ENCODE data around the gene CTSK. TPM values are rescaled to one million over a fixed set of nuclear protein-coding genes. Genes with fewer than 3 reads are reported as not detected.

CTSK gene
- total and polyA plus RNA-seq, 4 donors, result 2.2 to 3.8 (median 2.4) TPM

DNA sequence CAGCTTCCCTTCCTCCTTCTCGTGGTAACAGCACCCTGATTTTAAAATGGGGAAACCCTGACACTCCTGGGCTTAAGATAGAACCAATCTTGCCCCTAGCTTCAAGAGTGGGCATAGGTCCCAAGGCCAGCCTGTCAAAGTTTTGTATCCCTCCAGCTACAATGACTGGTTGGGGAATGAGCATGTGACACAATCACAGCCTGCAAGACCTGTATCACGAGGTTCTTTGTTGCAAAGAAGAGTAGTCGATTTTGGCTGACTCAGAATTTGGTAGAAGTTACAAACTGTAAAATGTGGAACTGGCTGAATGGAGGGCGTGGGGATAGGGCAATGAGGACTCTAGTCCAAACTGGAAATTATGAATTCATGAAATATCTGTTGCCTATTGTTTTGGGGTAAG, 18.7 kb downstream of the CTSK start:
- 77% methylated on average over 4 of the region's 4 CpGs for WGBS
- H3K9ac ChIP-seq (ENCODE audit: low read depth in 1 of 2, low read length in 2 of 2), result no peak overlapping the region
- H3K27me3 ChIP-seq (ENCODE audit: control insufficient read depth in 4 of 4, insufficient read depth in 4 of 4, low read length in 3 of 4), result no peaks in the 10 kb centered on the region
- H3K27ac ChIP-seq (ENCODE audit: low read depth in 1 of 2, low read length in 2 of 2), result no peak overlapping the region
- DNase-seq (ENCODE audit: low spot score), result no peak
- H3K36me3 ChIP-seq (ENCODE audit: control insufficient read depth in 4 of 4, insufficient read depth in 3 of 4, low read depth in 1 of 4, low read length in 3 of 4), result no peaks in the 10 kb centered on the region
- no peaks in the 10 kb centered on the region for H3K4me1 ChIP-seq (ENCODE audit: control insufficient read depth in 4 of 4, insufficient read depth in 4 of 4, low read length in 3 of 4)
- TF ChIP-seq EGR1 (IDR thresholded peaks at IDR 0.05; ENCODE audit: low read depth in 2 of 2), result no peak
- no peak for TF ChIP-seq YY1 (IDR thresholded peaks at IDR 0.05)
- no peak for TF ChIP-seq GABPA (IDR thresholded peaks at IDR 0.05 in 1 of 2, conservative IDR thresholded peaks at IDR 0.05 in 1 of 2)
- H3K4me3 ChIP-seq (ENCODE audit: low read depth in 1 of 3, low read length in 3 of 3), result no peak overlapping the region
- no peaks in the 10 kb centered on the region for H3K9me3 ChIP-seq (ENCODE audit: control insufficient read depth in 4 of 4, low read length in 3 of 4)

DNA sequence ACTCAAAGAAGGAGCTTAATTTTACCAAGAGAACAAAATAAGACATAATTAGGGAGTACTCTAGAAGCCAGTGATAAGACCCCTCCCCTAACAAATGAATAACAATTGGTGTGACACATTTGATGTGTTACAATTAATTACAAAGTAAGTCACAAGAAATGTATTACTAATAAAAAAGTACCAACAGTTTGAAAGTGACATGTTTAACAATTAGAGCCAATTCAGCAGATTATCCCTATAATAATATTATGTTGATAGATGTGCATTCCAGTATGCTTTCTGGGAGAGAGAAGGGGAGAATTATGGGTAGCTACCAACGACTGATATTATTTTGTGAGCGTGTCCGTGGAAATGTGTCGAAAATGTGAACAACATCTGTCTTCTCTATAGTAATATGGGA, 19.1 kb downstream of the CTSK start:
- 95% methylated on average over 4 of the region's 4 CpGs for WGBS
- no peaks in the 10 kb centered on the region for H3K36me3 ChIP-seq (ENCODE audit: control insufficient read depth in 4 of 4, insufficient read depth in 3 of 4, low read depth in 1 of 4, low read length in 3 of 4)
- no peaks in the 10 kb centered on the region for H3K27me3 ChIP-seq (ENCODE audit: control insufficient read depth in 4 of 4, insufficient read depth in 4 of 4, low read length in 3 of 4)
- TF ChIP-seq JUND (IDR thresholded peaks at IDR 0.05), result no peak
- TF ChIP-seq, protein P1, sequence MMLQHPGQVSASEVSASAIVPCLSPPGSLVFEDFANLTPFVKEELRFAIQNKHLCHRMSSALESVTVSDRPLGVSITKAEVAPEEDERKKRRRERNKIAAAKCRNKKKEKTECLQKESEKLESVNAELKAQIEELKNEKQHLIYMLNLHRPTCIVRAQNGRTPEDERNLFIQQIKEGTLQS (IDR thresholded peaks at IDR 0.05), result no peak
- no peak for TF ChIP-seq RXRA (IDR thresholded peaks at IDR 0.05)
- TF ChIP-seq, protein P2, sequence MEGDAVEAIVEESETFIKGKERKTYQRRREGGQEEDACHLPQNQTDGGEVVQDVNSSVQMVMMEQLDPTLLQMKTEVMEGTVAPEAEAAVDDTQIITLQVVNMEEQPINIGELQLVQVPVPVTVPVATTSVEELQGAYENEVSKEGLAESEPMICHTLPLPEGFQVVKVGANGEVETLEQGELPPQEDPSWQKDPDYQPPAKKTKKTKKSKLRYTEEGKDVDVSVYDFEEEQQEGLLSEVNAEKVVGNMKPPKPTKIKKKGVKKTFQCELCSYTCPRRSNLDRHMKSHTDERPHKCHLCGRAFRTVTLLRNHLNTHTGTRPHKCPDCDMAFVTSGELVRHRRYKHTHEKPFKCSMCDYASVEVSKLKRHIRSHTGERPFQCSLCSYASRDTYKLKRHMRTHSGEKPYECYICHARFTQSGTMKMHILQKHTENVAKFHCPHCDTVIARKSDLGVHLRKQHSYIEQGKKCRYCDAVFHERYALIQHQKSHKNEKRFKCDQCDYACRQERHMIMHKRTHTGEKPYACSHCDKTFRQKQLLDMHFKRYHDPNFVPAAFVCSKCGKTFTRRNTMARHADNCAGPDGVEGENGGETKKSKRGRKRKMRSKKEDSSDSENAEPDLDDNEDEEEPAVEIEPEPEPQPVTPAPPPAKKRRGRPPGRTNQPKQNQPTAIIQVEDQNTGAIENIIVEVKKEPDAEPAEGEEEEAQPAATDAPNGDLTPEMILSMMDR (IDR thresholded peaks at IDR 0.05; ENCODE audit: low read depth, low read length, missing input control), result no peak
- TF ChIP-seq, protein P3, sequence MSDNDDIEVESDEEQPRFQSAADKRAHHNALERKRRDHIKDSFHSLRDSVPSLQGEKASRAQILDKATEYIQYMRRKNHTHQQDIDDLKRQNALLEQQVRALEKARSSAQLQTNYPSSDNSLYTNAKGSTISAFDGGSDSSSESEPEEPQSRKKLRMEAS (IDR thresholded peaks at IDR 0.05), result no peak
- TF ChIP-seq SP1 (IDR thresholded peaks at IDR 0.05), result no peak
- TF ChIP-seq HNF4G (IDR thresholded peaks at IDR 0.05), result no peak
- TF ChIP-seq, protein P4, sequence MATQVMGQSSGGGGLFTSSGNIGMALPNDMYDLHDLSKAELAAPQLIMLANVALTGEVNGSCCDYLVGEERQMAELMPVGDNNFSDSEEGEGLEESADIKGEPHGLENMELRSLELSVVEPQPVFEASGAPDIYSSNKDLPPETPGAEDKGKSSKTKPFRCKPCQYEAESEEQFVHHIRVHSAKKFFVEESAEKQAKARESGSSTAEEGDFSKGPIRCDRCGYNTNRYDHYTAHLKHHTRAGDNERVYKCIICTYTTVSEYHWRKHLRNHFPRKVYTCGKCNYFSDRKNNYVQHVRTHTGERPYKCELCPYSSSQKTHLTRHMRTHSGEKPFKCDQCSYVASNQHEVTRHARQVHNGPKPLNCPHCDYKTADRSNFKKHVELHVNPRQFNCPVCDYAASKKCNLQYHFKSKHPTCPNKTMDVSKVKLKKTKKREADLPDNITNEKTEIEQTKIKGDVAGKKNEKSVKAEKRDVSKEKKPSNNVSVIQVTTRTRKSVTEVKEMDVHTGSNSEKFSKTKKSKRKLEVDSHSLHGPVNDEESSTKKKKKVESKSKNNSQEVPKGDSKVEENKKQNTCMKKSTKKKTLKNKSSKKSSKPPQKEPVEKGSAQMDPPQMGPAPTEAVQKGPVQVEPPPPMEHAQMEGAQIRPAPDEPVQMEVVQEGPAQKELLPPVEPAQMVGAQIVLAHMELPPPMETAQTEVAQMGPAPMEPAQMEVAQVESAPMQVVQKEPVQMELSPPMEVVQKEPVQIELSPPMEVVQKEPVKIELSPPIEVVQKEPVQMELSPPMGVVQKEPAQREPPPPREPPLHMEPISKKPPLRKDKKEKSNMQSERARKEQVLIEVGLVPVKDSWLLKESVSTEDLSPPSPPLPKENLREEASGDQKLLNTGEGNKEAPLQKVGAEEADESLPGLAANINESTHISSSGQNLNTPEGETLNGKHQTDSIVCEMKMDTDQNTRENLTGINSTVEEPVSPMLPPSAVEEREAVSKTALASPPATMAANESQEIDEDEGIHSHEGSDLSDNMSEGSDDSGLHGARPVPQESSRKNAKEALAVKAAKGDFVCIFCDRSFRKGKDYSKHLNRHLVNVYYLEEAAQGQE (IDR thresholded peaks at IDR 0.05), result no peak
- no peak for TF ChIP-seq RAD21 (IDR thresholded peaks at IDR 0.05)
- no peak for TF ChIP-seq NR2F2 (IDR thresholded peaks at IDR 0.05)
- no peak for TF ChIP-seq TAF1 (conservative IDR thresholded peaks at IDR 0.05)
- H3K9me3 ChIP-seq (ENCODE audit: control insufficient read depth in 4 of 4, low read length in 3 of 4), result no peaks in the 10 kb centered on the region
- no peak overlapping the region for H3K27ac ChIP-seq (ENCODE audit: low read depth in 1 of 2, low read length in 2 of 2)
- H3K4me1 ChIP-seq (ENCODE audit: control insufficient read depth in 4 of 4, insufficient read depth in 4 of 4, low read length in 3 of 4), result no peaks in the 10 kb centered on the region
- no peak for DNase-seq (ENCODE audit: low spot score)
- no peak overlapping the region for H3K9ac ChIP-seq (ENCODE audit: low read depth in 1 of 2, low read length in 2 of 2)
- H3K4me3 ChIP-seq (ENCODE audit: low read depth in 1 of 3, low read length in 3 of 3), result no peak overlapping the region

DNA sequence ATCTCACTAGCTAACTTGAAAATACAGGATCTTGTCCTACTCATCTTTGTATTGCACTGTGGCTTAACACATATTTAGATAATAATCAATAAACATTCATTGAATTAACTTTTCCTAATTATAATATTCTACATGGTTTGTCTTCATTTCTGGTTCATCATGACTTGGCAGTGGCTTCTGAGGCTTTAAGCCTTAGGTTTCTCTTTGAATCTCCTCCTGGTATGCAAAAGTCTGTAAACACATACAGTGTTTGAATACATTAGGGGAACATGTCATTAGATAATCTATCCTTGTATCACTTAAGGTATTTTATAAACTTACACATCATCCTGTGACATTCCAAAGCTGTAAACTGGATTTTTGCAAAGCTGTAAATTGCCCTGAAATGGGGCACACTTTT, 20.6 kb downstream of the CTSK start:
- no peaks in the 10 kb centered on the region for H3K4me1 ChIP-seq (ENCODE audit: control insufficient read depth in 4 of 4, insufficient read depth in 4 of 4, low read length in 3 of 4)
- no peak for DNase-seq (ENCODE audit: low spot score)
- H3K36me3 ChIP-seq (ENCODE audit: control insufficient read depth in 4 of 4, insufficient read depth in 3 of 4, low read depth in 1 of 4, low read length in 3 of 4), result no peaks in the 10 kb centered on the region
- no peak overlapping the region for H3K4me3 ChIP-seq (ENCODE audit: low read depth in 1 of 3, low read length in 3 of 3)
- TF ChIP-seq, protein P1 (IDR thresholded peaks at IDR 0.05), result no peak
- TF ChIP-seq GABPA (IDR thresholded peaks at IDR 0.05 in 1 of 2, conservative IDR thresholded peaks at IDR 0.05 in 1 of 2), result no peak
- no peak for TF ChIP-seq RAD21 (IDR thresholded peaks at IDR 0.05)
- no peak for TF ChIP-seq HNF4A (conservative IDR thresholded peaks at IDR 0.05)
- no peak for TF ChIP-seq YY1 (IDR thresholded peaks at IDR 0.05)
- TF ChIP-seq FOXA1 (IDR thresholded peaks at IDR 0.05), result no peak
- TF ChIP-seq, protein P4 (IDR thresholded peaks at IDR 0.05), result no peak
- no peak for TF ChIP-seq SP1 (IDR thresholded peaks at IDR 0.05)
- TF ChIP-seq EGR1 (IDR thresholded peaks at IDR 0.05; ENCODE audit: low read depth in 2 of 2), result no peak
- no peak for TF ChIP-seq TAF1 (conservative IDR thresholded peaks at IDR 0.05)
- TF ChIP-seq HNF4G (IDR thresholded peaks at IDR 0.05), result no peak
- TF ChIP-seq FOXA2 (IDR thresholded peaks at IDR 0.05), result no peak
- no peak for TF ChIP-seq RXRA (IDR thresholded peaks at IDR 0.05)
- H3K9me3 ChIP-seq (ENCODE audit: control insufficient read depth in 4 of 4, low read length in 3 of 4), result no peaks in the 10 kb centered on the region
- H3K27ac ChIP-seq (ENCODE audit: low read depth in 1 of 2, low read length in 2 of 2), result no peak overlapping the region
- H3K27me3 ChIP-seq (ENCODE audit: control insufficient read depth in 4 of 4, insufficient read depth in 4 of 4, low read length in 3 of 4), result no peaks in the 10 kb centered on the region
- H3K9ac ChIP-seq (ENCODE audit: low read depth in 1 of 2, low read length in 2 of 2), result no peak overlapping the region
